ENCODE measurements around the gene NUDCD3.

The NUDCD3 gene

GRCh38 chr7:44490351-44491200 is at the start of gene NUDCD3:
NUDCD3 (minus strand) TSS chr7:44490658; CDS start chr7:44490600, 58 bp downstream.
- DNase-seq, result peak; percentile 89

GRCh38 chr7:44539669-44540506 is 49.4 kb upstream of the NUDCD3 start:
- DNase-seq, result no peak

GRCh38 chr7:44538798-44539668 is 48.6 kb upstream of the NUDCD3 start:
- DNase-seq, result no peak

DNA sequence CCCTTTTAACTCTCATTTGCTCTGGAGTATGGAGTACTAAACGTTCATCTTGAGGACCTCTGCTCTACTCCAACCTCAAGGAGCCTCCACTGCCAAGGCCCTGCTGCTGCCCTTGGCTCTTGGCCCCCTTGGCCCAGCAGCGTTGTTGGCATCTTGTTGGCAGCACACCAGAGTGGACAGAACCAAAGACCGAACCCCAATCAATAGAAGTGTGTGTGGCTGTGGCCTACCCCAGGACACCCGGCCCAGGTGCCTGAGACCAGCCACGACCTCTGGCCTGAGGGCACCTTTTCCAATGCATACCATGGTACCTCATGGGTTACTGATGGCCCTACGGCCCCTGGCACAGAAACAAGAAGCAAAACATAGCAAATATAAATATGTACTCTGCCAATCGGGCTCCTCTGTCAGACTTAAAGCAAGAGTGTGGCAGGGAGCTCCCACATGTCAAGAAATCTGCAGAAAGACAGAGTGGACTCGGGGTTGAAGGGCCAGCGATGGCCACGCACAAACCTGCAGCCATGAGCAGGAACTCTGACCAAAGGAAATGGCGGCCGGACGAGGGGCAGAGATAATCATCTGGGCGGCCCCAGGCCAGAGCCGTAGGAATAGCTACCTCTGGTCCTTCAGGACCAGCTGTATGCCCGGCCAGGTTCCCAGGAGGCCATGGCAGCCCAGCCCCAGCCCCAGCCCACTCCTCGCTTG is 47.8 kb upstream of the NUDCD3 start:
- DNase-seq, result no peak

- DNase-seq, result no peak
These were observed 47.0 kb upstream of the NUDCD3 start for GRCh38 chr7:44537442-44537841.

DNA sequence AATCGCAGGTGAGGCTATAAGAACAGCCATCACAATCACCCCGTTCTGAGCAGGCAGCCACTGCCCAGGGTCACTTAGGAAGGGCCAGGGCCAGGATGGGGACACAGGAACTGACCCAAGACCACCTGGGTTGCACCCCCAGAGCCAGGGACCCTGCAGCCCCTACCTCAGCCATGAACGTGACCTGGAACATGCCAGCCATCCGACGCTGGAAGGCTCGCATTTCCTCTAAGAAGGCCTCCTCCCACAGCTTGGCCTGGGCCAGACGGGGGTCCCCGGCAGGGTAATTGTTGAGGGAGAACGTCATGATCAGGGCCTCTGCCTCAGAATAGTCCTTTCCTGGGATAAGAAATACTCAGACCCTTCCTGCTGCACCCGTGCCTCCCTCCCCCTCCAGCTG is 45.6 kb upstream of the NUDCD3 start:
- no peak for DNase-seq

- no peak for DNase-seq
These were observed 45.0 kb upstream of the NUDCD3 start for GRCh38 chr7:44535348-44536064.

GRCh38 chr7:44534501-44534900 is 44.0 kb upstream of the NUDCD3 start:
- DNase-seq, result no peak

GRCh38 chr7:44534087-44534486 is 43.6 kb upstream of the NUDCD3 start:
- no peak for DNase-seq

DNA sequence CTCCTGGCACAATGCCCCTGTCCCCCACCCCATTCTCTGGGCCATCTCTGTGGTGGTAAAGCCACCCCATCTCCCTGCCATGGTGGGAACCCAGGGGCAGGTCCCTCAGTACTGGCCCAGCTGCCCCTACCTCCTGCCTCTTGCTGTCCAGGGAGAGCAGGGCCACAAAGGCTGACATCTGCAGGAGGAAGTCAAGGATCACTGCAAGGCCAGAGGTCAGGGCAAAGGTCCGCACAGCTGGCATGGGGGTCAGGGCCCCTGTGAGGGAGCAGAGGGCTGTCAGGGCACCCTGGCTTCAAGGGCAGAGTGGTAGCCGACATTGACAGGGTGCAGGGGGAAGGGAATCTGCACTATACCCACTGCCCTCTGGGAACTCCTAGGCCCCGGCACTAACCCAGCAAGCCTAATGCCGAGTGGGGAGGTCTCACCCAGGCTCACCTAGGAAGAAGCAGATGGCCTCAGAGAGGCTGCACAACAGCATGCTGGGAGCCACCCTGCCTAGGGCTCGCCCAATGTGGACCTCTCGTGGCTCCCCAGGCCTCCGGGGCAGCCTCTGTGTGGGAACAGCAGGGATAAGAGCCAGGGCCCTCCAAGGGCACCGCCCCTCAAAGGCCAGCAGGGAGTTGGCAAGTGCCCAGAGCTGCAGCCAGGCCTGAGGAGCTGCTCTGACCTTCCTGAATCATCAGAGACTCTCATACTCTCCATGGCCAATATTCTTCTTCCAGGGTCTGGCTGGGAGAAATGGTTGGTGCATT is 43.0 kb upstream of the NUDCD3 start:
- no peak for DNase-seq

DNA sequence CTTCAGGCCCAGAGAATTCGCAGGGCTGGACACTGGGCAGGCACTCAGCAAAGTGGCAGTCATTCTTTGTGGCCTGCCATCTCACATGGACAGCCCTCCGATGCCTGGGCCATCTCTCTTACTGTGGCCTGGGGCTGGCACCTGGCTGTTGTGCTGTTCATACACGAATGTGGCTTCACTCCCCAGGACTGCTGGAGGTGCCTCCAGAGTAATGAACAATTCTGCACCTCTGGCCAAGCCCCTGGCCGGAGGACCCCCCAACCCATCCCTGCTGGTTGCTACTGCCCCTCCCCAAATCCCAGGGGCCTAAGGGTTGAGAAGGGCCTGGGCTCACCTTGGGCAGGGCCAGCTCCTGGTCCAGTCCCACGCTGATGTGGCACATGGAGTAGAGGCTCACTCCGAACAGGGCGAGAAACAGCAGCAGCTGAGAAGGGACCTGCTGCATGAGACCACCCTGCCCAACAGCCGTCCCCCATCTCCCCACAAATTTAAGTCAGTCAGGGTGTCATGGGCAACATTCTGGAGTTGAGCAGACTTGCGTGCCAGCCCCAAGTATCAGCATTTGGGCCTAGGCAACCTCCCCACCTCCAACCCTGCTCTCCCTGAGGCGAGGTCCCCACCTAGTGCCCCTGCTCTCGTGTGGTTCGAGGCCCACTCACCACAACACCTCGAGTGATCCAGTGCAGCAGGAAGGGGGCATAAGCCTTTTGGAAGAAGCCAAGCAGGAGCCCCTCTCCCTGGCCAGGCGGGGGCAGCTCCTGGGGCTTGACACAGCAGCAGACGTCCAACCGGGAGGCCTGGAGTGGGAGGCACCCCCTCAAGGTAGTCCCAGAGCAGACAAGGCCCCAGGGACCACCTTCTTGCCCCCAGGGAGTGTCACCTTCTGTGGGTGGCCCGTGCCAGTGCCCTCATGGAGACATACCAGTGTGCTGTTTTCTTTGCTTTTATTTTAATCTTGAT is 41.2 kb upstream of the NUDCD3 start:
- DNase-seq, result no peak

- no peak for DNase-seq
These were observed 40.5 kb upstream of the NUDCD3 start for GRCh38 chr7:44530990-44531389.

DNA sequence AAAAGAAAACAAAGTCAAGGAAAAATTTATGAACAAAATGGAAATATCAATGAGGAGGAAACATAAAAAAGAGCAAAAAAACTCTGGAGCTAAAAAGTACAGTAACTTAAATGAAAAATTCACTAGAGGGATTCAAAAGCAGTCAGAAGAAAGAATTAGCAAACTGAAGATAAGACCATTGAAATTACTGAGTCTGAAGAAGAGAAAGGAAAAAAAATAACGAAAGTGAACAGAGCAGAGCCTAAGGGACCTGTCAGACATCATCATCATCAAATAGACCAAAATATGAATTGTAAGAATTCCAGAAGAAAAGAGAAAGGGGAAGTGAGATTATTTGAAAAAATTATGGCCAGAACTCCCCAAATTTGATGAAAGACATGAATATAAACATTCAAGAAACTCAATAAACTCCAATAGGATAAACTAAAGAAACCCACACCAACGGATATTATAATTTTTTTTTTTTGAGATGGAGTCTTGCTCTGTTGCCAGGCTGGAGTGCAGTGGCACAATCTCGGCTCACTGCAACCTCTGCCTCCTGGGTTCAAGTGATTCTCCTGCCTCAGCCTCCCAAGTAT is 34.4 kb upstream of the NUDCD3 start:
- no peak for DNase-seq

GRCh38 chr7:44522315-44522714 is 31.9 kb upstream of the NUDCD3 start:
- DNase-seq, result no peak

- DNase-seq, result no peak
These were observed 31.1 kb upstream of the NUDCD3 start for GRCh38 chr7:44521347-44522095.

- no peak for DNase-seq
These were observed 30.1 kb upstream of the NUDCD3 start for GRCh38 chr7:44520574-44520973.

DNA sequence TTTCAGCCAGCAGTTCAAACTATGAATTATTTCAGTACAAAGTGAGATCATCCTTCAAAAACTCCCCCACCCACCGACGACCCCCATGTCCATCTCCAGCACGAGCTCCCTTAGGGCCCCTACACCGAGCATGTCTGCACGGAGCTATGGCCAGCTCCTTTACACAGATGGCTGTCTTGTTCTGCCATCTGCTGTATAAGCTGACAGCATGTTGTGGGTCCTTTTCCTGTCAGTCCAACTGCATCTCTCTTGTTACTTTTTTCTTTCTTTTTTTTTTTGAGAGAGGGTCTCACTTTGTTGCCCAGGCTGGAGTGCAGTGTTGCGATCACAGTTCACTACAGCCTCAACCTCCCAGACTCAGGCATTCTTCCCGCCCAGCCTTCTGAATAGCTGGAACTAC is 29.1 kb upstream of the NUDCD3 start:
- no peak for DNase-seq

- no peak for DNase-seq
These were observed 28.3 kb upstream of the NUDCD3 start for GRCh38 chr7:44518761-44519160.

DNA sequence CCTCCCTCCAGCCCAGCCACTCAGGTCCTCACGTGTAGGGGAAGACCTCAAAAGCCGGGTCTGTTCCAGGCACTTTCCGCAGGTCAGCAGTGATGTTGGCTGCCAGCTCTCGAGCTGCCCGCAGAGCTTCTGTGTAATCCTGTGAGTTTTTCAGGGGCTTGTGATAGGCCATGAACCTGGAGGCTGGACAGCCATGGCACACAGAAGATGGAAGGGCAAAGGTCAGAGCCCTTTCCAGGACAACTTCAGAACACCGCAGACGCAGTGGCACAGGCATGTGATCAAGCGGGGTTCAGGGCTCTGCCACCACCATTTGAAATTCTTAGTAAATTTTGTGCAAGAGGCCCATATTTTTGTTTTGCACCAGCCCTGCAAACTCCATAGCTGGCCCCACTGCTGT is 26.7 kb upstream of the NUDCD3 start:
- DNase-seq, result no peak

Measured in NCI-H2227 treated with DMSO at 0.1 percent for 48 hours (cell line).